ENCODE data around the gene SIAH2. TPM values are rescaled to one million over a fixed set of nuclear protein-coding genes. Genes with fewer than 3 reads are reported as not detected.

The SIAH2 gene
- total and polyA plus RNA-seq, 2 of the 8 experiments (the other 6 are each of a cell fraction or from before 2014, with no cell fraction given) = 23.9 to 34.2 TPM

GRCh38 chr3:150754896-150755295 is 8.1 kb downstream of the SIAH2 start:
- Histone ChIP-seq H3K36me3 (ENCODE audit: control insufficient read depth in 2 of 4, insufficient read depth in 4 of 4, low read length in 3 of 4) (no peaks in the 10 kb centered on the region), H3K27ac (ENCODE audit: low read depth, low read length) (no peak overlapping the region), H3K56ac (replicated peaks; ENCODE audit: insufficient read length, low read depth, low read length) (no peak overlapping the region), H3K4me3 (ENCODE audit: extremely low read depth in 1 of 4, insufficient read depth in 2 of 4, low read depth in 3 of 4, low read length in 4 of 4) (no peak overlapping the region), H3K4ac (replicated peaks; ENCODE audit: insufficient read length, low read depth, low read length) (no peak overlapping the region), H3K4me2 (ENCODE audit: insufficient read depth in 1 of 2, low read depth in 2 of 2, low read length in 2 of 2) (no peak overlapping the region), H2BK15ac (ENCODE audit: low read length) (no peak overlapping the region), H2BK12ac (ENCODE audit: low read depth, low read length) (no peak overlapping the region), H3K9me3 (ENCODE audit: insufficient read depth in 2 of 2, low read depth in 1 of 2, low read length in 1 of 2) (no peaks in the 10 kb centered on the region), H3K14ac (ENCODE audit: insufficient read length) (no peak overlapping the region), H2AFZ (ENCODE audit: low read length) (no peak overlapping the region), H3K18ac (ENCODE audit: extremely low read depth, low read length) (no peak overlapping the region), H3K23ac (ENCODE audit: insufficient read length) (no peak overlapping the region), H4K8ac (ENCODE audit: extremely low read depth, insufficient read depth, low read length) (no peak overlapping the region), H3K4me1 (replicated peaks in 1 of 4; ENCODE audit: control insufficient read depth in 3 of 4, insufficient read depth in 4 of 4, low read length in 3 of 4) (peaks cover 0 to 4% (median 0%) of the 10 kb centered on the region in 4 experiments; a peak in 2 of 7 replicates), H4K5ac (ENCODE audit: insufficient read length, low read depth, low read length) (no peak overlapping the region), H3K79me2 (ENCODE audit: control insufficient read depth in 1 of 2, insufficient read depth in 2 of 2, low read length in 2 of 2) (peaks cover 0 to 6% of the 10 kb centered on the region in 2 experiments; a peak in 2 of 4 replicates), H3K79me1 (ENCODE audit: low read depth, low read length) (peaks cover 3% of the 10 kb centered on the region; the same call in 1 of the 2 replicates), H2BK20ac (ENCODE audit: low read length) (no peak overlapping the region), H2BK120ac (replicated peaks; ENCODE audit: low read depth, low read length) (no peak overlapping the region), H3K27me3 (replicated peaks in 1 of 4; ENCODE audit: control insufficient read depth in 3 of 4, extremely low read depth in 1 of 4, insufficient read depth in 3 of 4, low read length in 3 of 4) (no peaks in the 10 kb centered on the region), H2BK5ac (ENCODE audit: low read depth, low read length) (no peak overlapping the region), H4K20me1 (replicated peaks in 1 of 2; ENCODE audit: control insufficient read depth in 1 of 2, insufficient read depth in 2 of 2, low read length in 2 of 2) (no peaks in the 10 kb centered on the region), H3K23me2 (ENCODE audit: low read depth, low read length) (no peaks in the 10 kb centered on the region), H4K91ac (replicated peaks; ENCODE audit: insufficient read length, low read length) (no peak overlapping the region), H2AK5ac (ENCODE audit: low read depth, low read length) (no peak overlapping the region), H3K9ac (replicated peaks in 1 of 4; ENCODE audit: extremely low read depth in 1 of 4, low read depth in 3 of 4, low read length in 3 of 4) (0 out of 7 replicates have a peak overlapping the region, but pooled peaks of 1 of the 4 experiments have one; percentile 21)
- TF ChIP-seq CHD1 (IDR thresholded peaks at IDR 0.05; ENCODE audit: low read depth, low read length) = no peak
- TF ChIP-seq POU5F1 (IDR thresholded peaks at IDR 0.05; ENCODE audit: low read depth, low read length) = no peak
- no peak for TF ChIP-seq FOSL1 (IDR thresholded peaks at IDR 0.05; ENCODE audit: insufficient read depth, low read depth, low read length)
- TF ChIP-seq MAFK (IDR thresholded peaks at IDR 0.05; ENCODE audit: low read depth, low read length) = no peak
- TF ChIP-seq KDM5A (IDR thresholded peaks at IDR 0.05; ENCODE audit: low read length) = no peak
- no peak for TF ChIP-seq TEAD4 (IDR thresholded peaks at IDR 0.05; ENCODE audit: low read depth, low read length)
- TF ChIP-seq NRF1 (IDR thresholded peaks at IDR 0.05; ENCODE audit: low read depth, low read length) = no peak
- TF ChIP-seq POLR2AphosphoS5 (IDR thresholded peaks at IDR 0.05; ENCODE audit: low read depth, low read length) = no peak
- no peak for TF ChIP-seq CBX8 (IDR thresholded peaks at IDR 0.05; ENCODE audit: borderline replicate concordance, low read depth, low read length)
- TF ChIP-seq PHF8 (conservative IDR thresholded peaks at IDR 0.05; ENCODE audit: low read depth, low read length) = no peak
- no peak for TF ChIP-seq SP1 (IDR thresholded peaks at IDR 0.05; ENCODE audit: low read depth, low read length)
- no peak for TF ChIP-seq CTBP2 (IDR thresholded peaks at IDR 0.05; ENCODE audit: borderline replicate concordance, insufficient read depth, insufficient read length, low read length)
- no peak for TF ChIP-seq BCL11A (IDR thresholded peaks at IDR 0.05; ENCODE audit: low read depth in 2 of 2, low read length in 2 of 2)
- TF ChIP-seq EGR1 (IDR thresholded peaks at IDR 0.05; ENCODE audit: borderline replicate concordance, low read depth, low read length) = no peak
- WGBS, 2 experiments (ENCODE audit: extremely low coverage in 1 of 2, insufficient coverage in 1 of 2, insufficient read length in 1 of 2, insufficient replicate concordance in 2 of 2, low coverage in 1 of 2, low lambda C conversion rate in 2 of 2, missing lambda C conversion rate in 1 of 2) = 91% methylated on average over 3 of the region's 3 CpGs; no CpG with 5 or more reads in 1 of the 2 experiments
- ChIA-PET CTCF (ENCODE audit: partially characterized antibody) (interaction anchor here (0.6 to 2.0 kb wide), 3 partner anchors 9 to 33 kb away, joined by 3 to 6 read pairs (median 4); no protein-coding TSS in a partner anchor), POLR2A (ENCODE audit: partially characterized antibody) (no interaction called here)
- DNase-seq (ENCODE audit: low read depth in 1 of 2, low spot score in 2 of 2) (no peak), FAIRE-seq (no peak)
